MV-4-11 (cell line): ENCODE results near the gene ERMP1.
A peak's percentile ranks its signal among the peaks of the same experiment; 100 is the strongest.
"Not testable (repeated sequence)": the region's sequence is repeated elsewhere in the genome, so short reads cannot be mapped to it uniquely, and the experiment has no call there.

Experiments
- DNase-seq: peaks from one replicate; lab custom pipeline; 2025; lab: John Stamatoyannopoulos, UW

The ERMP1 gene

GRCh38 chr9:5832538-5833529 is at the start of gene ERMP1:
Gene ERMP1, minus strand, starts transcription at chr9:5833117. Its CDS starts 90 bp downstream, at chr9:5833027.
- DNase-seq: peak; percentile 83

DNA sequence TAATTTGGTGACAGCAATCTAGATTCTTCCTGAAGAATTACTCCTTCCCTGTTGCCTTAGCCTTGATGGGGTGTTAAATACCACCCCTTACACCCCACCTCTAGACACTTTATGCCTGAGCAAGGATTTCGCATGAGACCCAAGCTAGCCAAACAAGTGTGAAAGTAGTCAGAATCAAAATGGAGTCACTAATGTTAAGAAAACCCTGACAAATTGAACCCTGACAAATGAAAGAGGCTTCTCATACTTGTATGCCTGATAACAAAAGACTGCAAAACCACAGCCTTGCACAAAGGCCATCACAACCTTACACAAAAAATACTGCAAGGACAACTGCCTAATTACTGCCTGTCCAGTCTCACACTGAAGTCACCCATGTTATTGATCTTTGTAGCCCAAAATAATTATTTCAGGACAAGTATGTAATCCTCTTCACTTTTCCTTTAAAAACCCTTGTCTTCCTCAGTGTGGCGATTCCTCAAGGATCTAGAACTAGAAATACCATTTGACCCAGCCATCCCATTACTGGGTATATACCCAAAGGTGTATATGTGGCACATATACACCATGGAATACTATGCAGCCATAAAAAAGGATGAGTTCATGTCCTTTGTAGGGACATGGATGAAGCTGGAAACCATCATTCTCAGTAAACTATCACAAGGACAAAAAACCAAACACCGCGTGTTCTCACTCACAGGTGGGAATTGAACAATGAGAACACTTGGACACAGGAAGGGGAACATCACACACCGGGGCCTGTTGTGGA is 49.5 kb upstream of the ERMP1 start:
- DNase-seq: not testable (repeated sequence)

- peak; percentile 42 for DNase-seq
Measured at GRCh38 chr9:5879419-5880181, 46.7 kb upstream of the ERMP1 start.

GRCh38 chr9:5876711-5877110 is 43.8 kb upstream of the ERMP1 start:
- no peak for DNase-seq

- no peak for DNase-seq
Measured at GRCh38 chr9:5876026-5876425, 43.1 kb upstream of the ERMP1 start.

GRCh38 chr9:5874048-5874447 is 41.1 kb upstream of the ERMP1 start:
- DNase-seq: no peak

GRCh38 chr9:5873439-5873838 is 40.5 kb upstream of the ERMP1 start:
- no peak for DNase-seq

DNA sequence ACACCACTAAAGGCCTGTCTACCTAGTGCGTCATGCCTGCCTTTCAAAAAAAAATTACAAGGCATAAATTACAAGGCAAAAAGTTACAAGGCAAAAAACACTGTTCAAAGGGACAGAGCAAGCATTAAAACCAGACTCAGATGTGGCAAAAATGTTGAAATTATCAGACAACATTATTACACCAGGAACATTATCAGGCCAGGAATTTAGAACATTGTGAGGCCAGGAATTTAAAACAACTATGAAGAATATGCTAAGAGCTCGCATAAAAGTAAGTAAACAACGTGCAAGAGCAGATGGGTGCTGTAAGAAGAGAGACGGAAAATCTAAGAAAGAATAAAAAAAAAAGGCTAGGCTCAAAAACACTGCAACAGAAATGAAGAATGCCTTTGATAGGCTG is 39.6 kb upstream of the ERMP1 start:
- no peak for DNase-seq

DNA sequence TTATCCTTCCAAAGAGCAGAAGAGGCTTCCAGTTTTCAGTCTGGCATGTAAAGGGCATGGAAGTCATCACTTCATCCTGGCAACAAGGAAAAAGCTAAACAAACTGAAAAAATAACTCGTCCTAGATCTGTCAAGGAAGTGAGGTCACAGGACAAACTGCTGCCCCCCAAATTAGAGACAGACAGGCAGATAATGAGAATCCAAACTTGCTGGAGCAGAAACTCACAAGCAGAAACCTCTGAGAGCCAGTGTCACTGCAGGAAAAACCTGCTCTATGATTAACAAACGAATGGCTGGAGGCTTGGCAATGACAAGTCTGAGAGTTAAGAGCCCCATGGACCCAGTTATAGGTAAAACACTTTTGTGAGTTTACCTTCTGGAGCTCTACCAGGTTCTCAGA is 38.9 kb upstream of the ERMP1 start:
- no peak for DNase-seq

DNA sequence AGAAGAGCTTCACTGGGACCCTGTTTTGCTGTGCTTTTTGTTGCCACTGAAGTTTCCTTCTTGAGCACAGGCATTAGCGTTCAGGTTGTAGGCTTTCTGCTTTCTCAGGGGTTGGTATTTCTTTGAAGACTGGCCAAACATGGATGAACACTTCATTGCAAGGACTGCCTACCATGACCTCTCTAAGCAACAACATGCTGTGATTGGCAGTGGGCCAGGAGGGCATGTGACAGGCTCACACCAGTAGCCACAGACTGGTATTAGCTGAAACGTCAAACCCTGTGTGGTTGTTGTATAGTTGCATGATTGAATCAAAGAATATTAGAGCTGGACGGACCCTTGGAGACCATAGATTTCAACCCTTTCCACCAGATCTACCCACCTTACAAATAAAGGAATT is 37.8 kb upstream of the ERMP1 start:
- no peak for DNase-seq

DNA sequence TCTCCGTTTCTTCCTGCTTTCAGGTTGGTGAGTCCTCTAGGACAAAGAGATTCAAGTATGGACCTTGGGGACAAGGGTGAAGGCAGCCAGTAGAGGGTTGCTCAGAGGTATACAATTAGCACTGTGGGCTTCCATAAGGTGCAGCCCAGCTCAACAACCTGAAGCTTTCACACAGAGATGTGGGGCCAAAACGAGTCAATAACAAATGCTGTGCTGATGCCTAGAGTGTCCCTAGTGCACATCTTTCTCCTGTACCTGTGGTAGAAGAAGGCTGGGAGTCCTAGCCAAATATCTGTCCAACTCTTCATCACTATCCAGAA is 37.1 kb upstream of the ERMP1 start:
- DNase-seq: no peak

GRCh38 chr9:5869315-5870019 is 36.5 kb upstream of the ERMP1 start:
- DNase-seq: peak; percentile 9

GRCh38 chr9:5868235-5868634 is 35.3 kb upstream of the ERMP1 start:
- DNase-seq: no peak

DNA sequence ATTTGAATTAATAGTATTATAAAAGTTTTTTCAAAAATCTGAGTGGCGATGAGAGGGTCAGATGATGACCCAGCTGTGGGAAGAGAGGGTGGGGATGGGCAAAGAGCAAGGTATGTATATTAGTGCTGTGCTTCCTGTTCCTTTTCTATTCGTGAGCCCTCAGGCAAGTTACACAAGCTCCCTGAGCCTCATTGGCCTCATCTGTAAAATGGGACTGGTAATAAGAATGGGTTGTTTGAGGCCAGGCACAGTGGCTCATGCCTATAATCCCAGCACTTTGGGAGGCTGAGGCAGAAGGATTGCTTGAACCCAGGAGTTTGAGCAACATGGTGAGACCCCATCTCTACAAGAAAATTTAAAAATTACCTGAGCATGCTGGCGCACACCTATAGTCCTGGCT is 33.8 kb upstream of the ERMP1 start:
- no peak for DNase-seq

DNA sequence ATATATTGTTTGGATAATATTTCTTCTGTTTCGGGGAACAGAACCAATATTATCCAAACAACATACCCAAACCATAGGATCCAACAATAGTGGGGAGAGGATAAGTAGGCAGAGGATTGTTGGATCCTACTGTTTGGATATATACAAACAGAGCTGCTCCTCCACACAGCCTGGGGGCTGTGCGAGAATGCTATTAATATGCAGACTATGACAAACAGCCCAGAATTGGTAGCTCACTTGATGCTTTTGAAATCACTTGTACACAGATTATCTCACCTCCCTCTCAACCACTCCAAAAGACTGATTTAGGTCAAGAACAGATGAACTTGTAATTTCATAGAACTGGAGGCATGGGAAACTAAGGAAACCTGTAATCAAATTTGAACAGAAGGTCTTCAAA is 33.4 kb upstream of the ERMP1 start:
- no peak for DNase-seq

DNA sequence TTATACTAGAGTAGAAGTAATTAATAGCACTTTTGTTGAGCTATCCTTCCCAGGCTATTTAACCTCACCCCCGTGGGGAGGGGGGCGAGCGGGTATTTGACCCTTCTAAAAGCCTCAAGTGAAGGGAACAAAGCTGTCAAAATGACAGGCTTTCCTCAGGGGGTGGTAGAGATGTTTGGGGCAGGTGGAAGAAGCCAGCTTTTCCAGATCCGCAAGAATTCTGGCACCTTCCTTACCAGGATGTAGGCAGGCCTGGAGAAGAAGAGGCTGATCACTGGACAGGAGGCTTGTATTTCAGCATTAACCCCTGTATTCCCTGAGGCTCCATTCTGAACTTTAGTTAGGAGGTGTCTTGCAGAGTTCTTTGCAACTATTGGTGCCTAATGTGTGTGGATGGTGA is 31.5 kb upstream of the ERMP1 start:
- no peak for DNase-seq

DNA sequence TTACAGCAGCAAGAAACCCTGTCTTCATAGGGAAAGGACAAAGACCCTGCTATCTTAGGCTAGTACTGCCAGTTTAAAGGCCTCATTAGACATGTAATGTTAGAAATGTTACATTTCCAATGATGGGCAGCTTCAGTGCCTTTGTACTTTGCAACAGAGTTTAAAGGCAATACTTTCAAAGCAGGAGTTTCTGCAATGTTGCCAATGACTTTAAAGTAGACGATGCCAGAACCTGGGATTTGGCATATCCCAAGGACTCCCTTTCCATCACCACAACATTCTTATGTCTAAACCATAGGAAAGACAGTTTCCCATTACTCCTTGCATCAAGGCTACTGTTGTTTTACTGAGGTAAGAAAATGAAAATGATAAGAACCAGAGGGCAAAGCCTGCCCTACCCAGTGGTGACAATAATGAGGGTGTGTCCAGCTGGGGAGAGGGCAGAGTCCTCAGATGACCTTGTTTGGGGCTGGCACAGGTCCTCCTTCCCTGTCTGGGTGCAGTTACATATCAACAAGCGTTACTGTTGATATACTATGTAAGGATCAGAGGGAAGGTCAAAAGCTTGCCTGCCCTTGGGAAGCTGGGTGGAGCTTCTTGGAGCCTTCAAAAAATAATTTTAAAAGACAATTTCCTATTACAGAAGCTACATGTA is 30.3 kb upstream of the ERMP1 start:
- no peak for DNase-seq

GRCh38 chr9:5858833-5859232 is 25.9 kb upstream of the ERMP1 start:
- no peak for DNase-seq

- DNase-seq: peak; percentile 97
Measured at GRCh38 chr9:5857928-5858327, 25.0 kb upstream of the ERMP1 start.

- DNase-seq: no peak
Measured at GRCh38 chr9:5854063-5854790, 21.3 kb upstream of the ERMP1 start.

DNA sequence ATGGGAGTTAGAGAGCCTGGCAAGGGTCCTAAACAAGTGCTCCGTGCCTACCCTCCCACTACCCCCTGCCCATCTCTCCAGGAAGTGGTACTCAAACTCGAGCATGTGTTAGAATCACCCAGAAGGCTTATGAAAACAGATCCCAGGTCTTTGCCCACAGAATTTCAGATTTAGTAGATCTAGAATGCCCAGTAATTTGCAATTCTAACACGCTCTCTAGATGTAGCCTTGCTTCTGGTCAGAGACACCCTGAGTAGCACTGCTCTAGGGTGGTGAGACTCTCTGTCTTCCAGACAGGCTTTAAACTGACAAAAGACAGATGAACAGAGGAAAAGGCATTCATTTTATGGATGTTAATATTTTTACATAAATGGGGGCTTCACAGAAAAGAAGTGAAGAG is 20.7 kb upstream of the ERMP1 start:
- no peak for DNase-seq
